ENCODE results near the gene PDE6B.
"Not testable (repeated sequence)": the region's sequence is repeated elsewhere in the genome, so short reads cannot be mapped to it uniquely, and the experiment has no call there.

PDE6B gene

DNA sequence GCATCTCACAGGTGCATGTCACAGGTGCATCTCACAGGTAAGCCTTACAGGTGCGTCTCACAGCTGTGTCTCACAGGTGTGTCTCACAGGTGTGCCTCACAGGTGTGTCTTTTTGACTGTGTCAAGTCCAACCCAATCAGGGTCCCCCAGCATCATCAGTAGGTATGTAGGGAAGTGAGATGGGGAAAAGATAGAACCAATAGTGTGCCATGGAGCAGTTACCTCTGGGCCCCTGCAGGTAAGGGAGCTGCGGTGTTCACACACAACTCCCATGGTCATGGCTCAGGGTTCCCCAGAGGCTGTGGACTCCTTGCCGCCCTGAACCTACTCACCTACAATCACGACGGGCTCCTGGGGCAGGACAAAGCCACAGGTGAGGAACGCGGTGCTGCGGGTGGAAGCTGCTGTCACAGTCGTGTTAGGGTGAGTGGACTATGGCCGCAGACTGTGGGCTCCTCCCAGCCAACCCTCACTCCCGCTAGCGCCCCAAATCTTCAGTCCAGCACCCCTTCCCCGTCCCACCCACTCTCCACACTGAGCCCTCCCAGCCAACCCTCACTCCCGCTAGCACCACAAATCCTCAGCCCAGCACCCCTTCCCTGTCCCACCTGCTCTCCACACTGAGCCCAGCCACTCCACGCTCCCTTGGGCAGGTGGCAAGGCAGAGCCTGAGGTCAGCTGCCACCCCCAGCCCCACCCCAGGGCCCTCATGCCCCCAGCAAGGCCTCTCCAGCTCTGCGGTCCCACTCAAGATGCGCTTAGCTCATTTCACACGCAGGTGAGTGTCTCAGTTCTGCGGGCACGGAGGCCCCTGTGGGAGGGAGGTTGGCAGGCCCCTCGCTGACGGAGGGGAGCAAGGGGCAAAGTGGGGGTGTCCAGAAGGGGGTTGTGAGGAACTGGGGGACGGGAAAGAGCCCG, 2.1 kb upstream of the PDE6B start:
- no peak for DNase-seq

DNA sequence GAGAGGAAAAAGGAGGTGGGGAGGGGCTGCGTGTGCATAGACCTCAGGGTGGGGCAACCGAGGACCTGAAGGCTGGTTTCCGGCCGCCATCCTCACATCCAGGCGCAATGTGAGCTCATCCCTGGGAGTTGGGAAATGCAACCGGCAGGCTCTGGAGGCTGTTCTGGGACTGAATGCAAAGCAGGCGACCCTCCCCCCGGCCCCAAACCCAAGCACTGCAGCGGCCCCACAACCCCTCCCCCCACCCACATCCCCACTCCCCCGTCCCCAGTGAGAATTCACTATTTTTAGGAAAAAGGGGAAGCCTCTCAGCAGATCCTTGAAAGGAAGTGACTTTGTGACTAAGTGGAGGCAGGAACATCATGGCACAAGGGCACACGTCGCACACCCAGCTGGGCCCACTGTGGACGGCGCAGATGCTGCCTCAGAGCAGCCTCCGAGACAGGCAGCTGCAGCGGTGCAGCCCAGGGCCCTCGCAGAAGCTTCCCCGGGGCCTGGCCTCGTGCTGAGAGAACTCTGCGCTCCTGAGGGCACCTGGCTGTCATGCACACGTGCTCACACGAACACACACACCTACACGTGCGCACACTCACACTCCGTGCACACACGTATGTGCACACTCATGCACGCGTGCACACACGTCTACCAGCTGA, 1.3 kb upstream of the PDE6B start:
- no peak for DNase-seq

DNA sequence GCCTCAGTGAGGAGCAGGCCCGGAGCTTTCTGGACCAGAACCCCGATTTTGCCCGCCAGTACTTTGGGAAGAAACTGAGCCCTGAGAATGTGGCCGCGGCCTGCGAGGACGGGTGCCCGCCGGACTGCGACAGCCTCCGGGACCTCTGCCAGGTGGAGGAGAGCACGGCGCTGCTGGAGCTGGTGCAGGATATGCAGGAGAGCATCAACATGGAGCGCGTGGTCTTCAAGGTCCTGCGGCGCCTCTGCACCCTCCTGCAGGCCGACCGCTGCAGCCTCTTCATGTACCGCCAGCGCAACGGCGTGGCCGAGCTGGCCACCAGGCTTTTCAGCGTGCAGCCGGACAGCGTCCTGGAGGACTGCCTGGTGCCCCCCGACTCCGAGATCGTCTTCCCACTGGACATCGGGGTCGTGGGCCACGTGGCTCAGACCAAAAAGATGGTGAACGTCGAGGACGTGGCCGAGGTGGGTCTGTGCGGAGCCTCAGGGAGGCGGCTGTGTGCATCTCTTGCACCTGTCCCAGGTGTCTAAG, 323 bp downstream of the PDE6B start:
- DNase-seq: no peak

GRCh38 chr4:626201-627091, 1.1 kb downstream of the PDE6B start:
- DNase-seq: no peak

DNA sequence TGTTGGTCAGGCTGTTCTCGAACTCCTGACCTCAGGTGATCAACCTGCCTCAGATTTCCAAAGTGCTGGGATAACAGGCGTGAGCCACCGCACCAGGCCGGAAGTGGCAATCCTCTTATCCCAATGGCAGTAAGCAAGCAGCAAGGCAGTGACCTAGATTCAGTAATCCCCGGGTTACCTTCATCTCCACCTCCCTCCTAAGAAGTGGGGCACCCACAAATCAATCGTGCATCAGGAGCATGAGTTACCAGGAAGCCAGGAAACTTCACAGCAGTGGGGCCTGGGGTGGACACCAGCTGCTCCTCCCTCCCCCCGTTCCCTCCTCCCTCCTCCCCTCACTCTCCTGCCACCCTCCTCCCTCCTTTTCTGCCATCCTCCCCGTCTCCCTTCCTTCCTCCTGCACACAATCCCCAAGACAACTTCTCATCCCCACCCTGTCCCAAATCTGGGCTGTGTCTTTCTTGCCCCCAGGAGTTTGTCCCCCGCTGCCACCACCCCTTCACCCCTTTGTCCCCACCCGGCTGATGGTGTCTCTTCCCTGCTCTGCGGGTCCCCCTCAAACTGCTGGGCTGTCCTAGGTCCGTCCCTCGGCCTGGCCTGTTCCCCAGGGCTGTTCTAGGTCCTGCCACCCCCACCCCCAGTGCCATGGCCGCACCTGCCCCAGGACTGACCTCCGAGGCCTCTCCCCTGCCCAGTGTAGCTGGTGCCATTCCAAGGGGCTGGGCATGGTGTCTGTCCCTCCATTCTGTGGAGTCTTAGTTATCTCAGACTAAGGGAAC, 2.2 kb downstream of the PDE6B start:
- no peak for DNase-seq

DNA sequence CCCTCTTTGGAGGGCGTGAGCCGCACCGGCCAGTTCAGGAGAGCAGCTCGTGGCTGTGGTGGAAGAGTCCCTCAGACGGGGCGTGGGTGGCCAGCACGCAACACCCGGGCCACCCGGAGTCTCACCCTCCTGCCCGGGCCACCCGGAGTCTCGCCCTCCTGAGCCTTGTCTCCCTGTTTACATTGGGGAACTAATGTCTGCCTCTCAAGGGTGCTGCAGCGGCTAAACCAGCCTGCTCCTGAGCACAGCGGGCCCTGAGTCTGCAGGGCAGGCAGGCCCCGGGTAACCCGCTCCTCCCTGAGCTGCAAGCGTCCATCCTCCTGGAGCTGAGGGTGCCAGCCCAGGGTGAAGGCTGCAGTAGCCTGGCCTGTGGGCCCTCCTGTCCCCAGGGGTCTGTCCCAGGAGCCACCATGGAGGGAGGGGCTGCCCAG, 3.0 kb downstream of the PDE6B start:
- DNase-seq: no peak

DNA sequence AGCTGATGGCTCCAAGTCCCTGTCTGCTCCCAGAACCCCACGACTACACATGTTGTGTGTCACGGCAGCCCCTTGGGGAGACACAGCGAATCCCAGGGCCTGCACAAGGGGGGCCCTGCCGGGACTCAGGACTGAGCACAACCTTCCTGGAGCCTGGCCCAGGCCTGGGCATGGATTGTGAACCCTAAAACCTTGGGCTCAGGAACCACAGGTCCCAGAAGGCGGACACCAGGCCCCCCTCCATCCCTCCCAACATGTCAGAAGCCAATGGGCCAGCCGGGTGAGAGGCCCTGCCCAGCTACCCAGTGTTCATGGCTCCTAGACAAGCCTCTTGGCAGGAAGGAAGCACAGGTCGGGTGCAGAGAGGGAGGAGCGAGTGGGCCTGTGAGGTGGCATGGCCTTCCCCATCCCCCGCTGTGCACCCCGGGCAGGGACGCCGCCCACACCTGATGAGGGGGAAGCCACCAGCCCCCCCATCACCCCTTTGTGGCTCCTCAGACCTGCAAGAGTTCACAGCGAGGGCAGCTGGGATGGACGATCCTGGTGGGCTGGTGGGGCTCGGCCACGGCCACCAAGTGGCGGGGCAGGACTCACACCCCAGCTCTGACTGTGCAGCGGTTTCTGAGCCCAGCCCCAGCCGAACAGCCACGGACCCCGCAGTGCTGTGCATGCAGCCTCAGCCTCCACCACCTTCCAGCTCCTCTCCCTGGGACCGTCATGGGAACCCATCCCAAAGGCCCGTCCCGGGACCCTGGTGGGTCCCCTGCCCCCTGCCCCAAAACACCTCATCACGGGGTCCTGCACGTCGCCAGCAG, 3.7 kb downstream of the PDE6B start:
- DNase-seq: no peak

DNA sequence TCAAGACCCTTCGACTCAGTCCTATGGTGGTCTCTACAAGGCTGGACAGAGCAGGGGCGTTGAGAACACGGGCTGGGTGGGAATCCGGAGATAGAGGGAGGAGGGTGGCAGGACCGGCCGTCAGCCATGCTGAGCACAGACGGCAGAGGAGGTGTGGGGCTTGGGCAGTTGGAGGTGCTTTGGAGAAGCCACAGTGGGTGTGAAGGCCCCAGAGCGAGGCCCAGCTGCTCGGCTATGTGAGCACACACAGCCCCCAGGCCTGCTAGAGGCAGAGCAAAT, 4.2 kb downstream of the PDE6B start:
- no peak for DNase-seq

DNA sequence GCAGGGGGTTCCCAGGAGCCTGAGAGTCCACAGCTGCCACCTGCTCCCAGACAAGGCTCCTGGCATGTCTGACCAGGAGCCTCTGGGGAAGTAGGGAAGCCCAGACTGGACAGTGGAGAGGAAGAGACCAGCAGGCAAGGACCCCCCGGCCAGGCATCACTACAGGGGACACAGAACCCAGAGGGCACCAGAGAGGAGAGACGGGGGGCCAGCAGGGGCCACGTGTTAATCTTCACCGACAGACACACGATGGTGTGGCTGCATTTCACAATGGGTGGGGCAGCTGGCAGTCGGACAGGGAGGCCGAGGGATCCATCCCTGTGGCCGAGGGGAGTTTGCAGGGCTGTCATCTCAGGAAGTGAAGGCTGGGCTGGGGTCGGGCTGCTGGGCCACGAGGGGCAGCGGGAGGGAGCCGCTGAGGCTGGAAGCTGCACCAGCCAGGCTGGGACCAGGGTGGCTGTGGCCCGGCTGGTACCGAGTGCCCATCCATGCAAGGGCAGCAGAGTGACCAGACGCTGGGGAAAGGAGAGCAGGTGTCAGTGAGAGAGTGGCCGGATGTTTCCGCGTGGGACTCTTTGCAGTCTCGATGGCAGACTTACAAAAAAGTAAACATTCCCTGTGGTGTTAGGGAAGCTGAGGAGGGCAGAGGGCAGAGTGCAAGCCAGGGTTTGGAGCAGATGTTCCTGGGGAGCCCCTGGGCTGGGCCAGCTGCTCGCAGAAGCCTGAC, 4.7 kb downstream of the PDE6B start:
- DNase-seq: no peak

GRCh38 chr4:630656-631055, 5.3 kb downstream of the PDE6B start:
- no peak for DNase-seq

DNA sequence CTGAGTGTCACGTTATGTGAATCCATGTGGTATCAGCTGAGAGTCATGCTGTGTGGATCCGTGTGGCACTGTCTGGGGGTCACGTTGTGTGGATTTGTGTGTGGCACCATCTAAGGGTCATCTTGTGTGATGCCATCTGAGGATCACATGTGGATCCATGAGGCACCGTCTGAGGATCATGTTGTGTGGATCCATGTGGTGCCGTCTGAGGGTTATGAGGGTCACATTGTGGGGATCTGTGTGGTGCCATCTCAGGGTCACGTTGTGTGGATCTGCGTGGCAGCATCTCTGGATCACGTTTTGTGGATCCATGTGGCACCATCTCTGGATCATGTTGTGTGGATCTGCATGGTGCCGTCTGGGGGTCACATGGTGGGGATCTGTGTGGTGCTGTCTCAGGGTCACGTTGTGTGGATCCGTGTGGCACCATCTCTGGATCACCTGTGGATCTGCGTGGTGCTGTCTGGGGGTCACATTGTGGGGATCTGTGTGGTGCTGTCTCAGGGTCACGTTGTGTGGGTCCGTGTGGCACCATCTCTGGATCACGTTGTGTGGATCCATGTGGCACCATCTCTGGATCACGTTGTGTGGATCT, 6.9 kb downstream of the PDE6B start:
- no peak for DNase-seq

DNA sequence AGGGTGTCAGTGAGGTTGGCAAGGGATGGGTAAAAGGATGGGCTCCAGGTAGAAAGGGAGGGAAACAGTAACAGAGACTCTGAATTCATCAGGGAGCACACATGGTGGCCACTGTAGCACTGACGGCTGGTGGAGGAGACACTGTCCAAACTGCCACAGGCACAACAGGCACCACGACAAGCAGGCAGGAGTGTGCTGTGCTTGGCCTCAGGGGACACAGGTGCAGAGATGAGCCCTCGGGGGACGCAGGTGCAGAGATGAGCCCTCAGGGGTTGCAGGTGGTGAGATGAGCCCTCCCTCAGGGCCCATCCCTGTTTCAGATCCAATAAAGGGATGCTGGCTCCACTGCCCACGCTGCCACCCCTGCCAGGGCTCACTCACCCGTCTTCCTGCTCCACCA, 7.6 kb downstream of the PDE6B start:
- DNase-seq: no peak

DNA sequence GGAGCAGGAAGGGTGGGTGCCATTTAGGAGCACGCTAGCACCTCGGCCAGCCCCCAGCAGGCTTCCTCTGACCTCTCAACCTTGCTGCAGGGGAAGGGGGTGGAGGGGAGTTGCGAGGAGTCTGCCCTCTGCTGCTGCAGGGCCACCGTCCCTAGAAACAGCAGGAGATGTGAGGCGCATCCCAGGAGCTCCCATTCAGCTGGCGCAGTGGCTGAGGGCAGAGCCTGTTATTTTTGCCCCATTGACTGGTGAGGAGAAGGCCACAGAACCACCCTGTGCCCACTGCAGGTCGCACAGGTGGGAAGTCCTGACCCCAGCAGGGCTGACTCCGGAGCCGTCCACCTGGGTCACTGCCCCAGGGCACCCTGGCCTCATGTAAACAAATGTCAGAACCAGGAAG, 8.0 kb downstream of the PDE6B start:
- no peak for DNase-seq

- no peak for DNase-seq
These were observed 8.7 kb downstream of the PDE6B start for GRCh38 chr4:633976-634598.

DNA sequence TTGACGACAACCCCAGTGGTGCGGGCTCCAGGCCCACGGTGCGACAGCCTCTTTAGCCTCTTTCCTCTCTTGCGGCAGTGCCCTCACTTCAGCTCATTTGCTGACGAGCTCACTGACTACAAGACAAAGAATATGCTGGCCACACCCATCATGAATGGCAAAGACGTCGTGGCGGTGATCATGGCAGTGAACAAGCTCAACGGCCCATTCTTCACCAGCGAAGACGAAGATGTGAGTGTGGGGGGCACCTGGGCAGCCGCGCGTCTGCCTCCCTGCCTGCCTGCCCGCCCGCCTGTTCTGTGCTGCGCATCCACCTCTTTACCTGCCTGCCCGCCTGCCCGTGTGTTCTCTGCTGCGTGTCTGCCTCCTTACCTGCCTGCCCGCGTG, 9.2 kb downstream of the PDE6B start:
- DNase-seq: no peak

GRCh38 chr4:635066-635835, 9.9 kb downstream of the PDE6B start:
- DNase-seq: not testable (repeated sequence)

GRCh38 chr4:635851-636627, 10.7 kb downstream of the PDE6B start:
- DNase-seq: no peak

DNA sequence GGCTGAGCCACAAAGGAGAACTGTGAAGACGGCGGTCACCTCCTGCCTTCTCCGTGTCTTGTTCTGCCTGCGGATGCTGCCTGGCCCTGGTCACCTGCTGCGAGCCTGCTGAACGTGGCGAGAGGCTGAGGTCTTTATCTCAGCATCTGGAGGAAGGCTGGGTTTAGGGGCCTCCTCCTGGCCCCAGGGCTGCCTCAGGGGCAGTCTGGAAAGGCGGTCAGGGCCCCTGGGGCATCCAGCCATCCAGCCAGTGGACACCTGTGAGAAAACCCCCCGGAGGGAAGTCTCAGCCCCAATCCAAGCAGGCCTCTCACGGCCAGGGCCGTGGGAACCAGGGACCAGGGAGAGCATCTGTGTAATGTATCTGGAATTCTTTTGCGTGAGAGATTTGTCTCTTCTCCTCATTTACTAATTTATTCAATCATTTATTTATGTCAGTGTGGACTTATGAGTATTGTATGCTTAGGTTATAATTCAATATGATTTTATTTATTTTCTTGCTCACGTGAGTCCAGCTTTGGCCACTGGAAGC, 11.3 kb downstream of the PDE6B start:
- DNase-seq: no peak

All from NCI-H526 treated with DMSO at 0.1 percent for 48 hours (cell line).